MM.1S (cell line): ENCODE measurements around the gene SLC37A1.

ENCODE experiments used
- EZH2 ChIP-seq: fragments of 300-600 bp; sonication (generic); optimal IDR thresholded peaks from 2 replicates; pipeline ENCODE3; 2017; ENCODE audit warnings: low read depth, mild to moderate bottlenecking, antibody characterized with exemption, low read length, mixed read lengths
- TF ChIP-seq, protein P1 (sequence below): fragments of 300-600 bp; sonication (generic); IDR thresholded peaks from 2 replicates; pipeline ENCODE4 v1.5.1; 2016; ENCODE audit warnings: antibody characterized with exemption, low read length, mixed read lengths

DNA sequence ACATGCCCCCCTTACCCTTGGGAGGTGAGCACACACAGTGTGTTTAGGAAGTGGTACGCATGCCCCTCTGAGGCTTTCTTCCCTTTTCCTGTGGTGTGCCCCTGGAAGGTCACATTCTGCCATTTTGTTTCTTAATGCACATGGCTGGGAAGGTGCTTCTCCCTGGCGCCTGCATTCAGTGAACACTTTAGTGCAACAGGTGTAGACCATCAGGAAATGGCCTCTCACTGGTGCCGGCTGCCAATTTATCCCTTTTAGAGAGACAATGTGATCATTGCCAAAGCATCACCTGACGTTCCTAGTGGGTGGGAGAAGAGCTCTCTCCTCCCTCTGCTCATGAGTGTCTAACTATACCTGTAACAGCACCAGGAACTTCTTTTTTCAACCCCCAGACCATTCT is 88.0 kb downstream of the SLC37A1 start:
- TF ChIP-seq, protein P1, sequence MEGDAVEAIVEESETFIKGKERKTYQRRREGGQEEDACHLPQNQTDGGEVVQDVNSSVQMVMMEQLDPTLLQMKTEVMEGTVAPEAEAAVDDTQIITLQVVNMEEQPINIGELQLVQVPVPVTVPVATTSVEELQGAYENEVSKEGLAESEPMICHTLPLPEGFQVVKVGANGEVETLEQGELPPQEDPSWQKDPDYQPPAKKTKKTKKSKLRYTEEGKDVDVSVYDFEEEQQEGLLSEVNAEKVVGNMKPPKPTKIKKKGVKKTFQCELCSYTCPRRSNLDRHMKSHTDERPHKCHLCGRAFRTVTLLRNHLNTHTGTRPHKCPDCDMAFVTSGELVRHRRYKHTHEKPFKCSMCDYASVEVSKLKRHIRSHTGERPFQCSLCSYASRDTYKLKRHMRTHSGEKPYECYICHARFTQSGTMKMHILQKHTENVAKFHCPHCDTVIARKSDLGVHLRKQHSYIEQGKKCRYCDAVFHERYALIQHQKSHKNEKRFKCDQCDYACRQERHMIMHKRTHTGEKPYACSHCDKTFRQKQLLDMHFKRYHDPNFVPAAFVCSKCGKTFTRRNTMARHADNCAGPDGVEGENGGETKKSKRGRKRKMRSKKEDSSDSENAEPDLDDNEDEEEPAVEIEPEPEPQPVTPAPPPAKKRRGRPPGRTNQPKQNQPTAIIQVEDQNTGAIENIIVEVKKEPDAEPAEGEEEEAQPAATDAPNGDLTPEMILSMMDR: no peak
- no peak for TF ChIP-seq EZH2
